Sigmoid colon (tissue), 4 donors: ENCODE results near the gene YIPF1.

Source experiments
- CTCF ChIP-seq, 4 experiments: fragments of 450-650 bp in 3 of 4; fragments of 200-600 bp in 1 of 4; IDR thresholded peaks; one replicate each; pipeline ENCODE4 v1.5.1; 2016 to 2019; ENCODE audit warnings: antibody characterized with exemption in 4 of 4, mild to moderate bottlenecking in 3 of 4, moderate library complexity in 2 of 4
- EP300 ChIP-seq, 4 donors: sonication (generic); formaldehyde crosslinking; IDR thresholded peaks; one replicate each; pipeline ENCODE4 v1.6.1; 2017; ENCODE audit warnings: antibody characterized with exemption in 4 of 4
- POLR2A ChIP-seq, 2 donors: fragments of 450-650 bp; IDR thresholded peaks; one replicate each; pipeline ENCODE4 v1.6.1; 2016; ENCODE audit warnings: antibody characterized with exemption in 2 of 2, mild to moderate bottlenecking in 2 of 2, moderate library complexity in 2 of 2
- POLR2AphosphoS5 ChIP-seq, 4 donors: sonication (generic); formaldehyde crosslinking; IDR thresholded peaks; one replicate each; pipeline ENCODE4 v1.6.1; 2017; ENCODE audit warnings: antibody characterized with exemption in 4 of 4

- TF ChIP-seq POLR2A (IDR thresholded peaks at IDR 0.05) (no peak), POLR2AphosphoS5 (IDR thresholded peaks at IDR 0.05) (no peak), CTCF (IDR thresholded peaks at IDR 0.05) (no peak), EP300 (IDR thresholded peaks at IDR 0.05) (no peak)
Observed at GRCh38 chr1:53822931-53823330, 66.7 kb downstream of the YIPF1 start.
